ENCODE measurements around the gene ZDHHC7.

The ZDHHC7 gene

GRCh38 chr16:84933774-84934631 lies 77.3 kb downstream of the ZDHHC7 start:
- no peak for DNase-seq (ENCODE audit: low read depth)
- no peak for TF ChIP-seq CTCF (IDR thresholded peaks at IDR 0.05; ENCODE audit: insufficient read depth, low read depth, low read length, missing control alignments)

GRCh38 chr16:84932681-84933080 lies 78.7 kb downstream of the ZDHHC7 start:
- no peak overlapping the region for H3K4me3 ChIP-seq (ENCODE audit: low read length)
- TF ChIP-seq CTCF (IDR thresholded peaks at IDR 0.05; ENCODE audit: insufficient read depth, low read depth, low read length, missing control alignments), result no peak
- no peak for DNase-seq (ENCODE audit: low read depth)

More at GRCh38 chr16:84933774-84934631, 77.3 kb downstream of the ZDHHC7 start:
- H3K4me3 ChIP-seq (ENCODE audit: low read length), result no peak overlapping the region

- H3K4me3 ChIP-seq (ENCODE audit: low read length), result no peak overlapping the region
- TF ChIP-seq CTCF (IDR thresholded peaks at IDR 0.05; ENCODE audit: insufficient read depth, low read depth, low read length, missing control alignments), result no peak
- no peak for DNase-seq (ENCODE audit: low read depth)
Observed at GRCh38 chr16:84931506-84931905, 79.8 kb downstream of the ZDHHC7 start.

- no peak overlapping the region for H3K4me3 ChIP-seq (ENCODE audit: low read length)
- DNase-seq (ENCODE audit: low read depth), result no peak
- no peak for TF ChIP-seq CTCF (IDR thresholded peaks at IDR 0.05; ENCODE audit: insufficient read depth, low read depth, low read length, missing control alignments)
Observed at GRCh38 chr16:84931107-84931494, 80.2 kb downstream of the ZDHHC7 start.

GRCh38 chr16:84930298-84931106 lies 80.8 kb downstream of the ZDHHC7 start:
- H3K4me3 ChIP-seq (ENCODE audit: low read length), result no peak overlapping the region
- no peak for TF ChIP-seq CTCF (IDR thresholded peaks at IDR 0.05; ENCODE audit: insufficient read depth, low read depth, low read length, missing control alignments)
- no peak for DNase-seq (ENCODE audit: low read depth)

- DNase-seq (ENCODE audit: low read depth), result no peak
- no peak for TF ChIP-seq CTCF (IDR thresholded peaks at IDR 0.05; ENCODE audit: insufficient read depth, low read depth, low read length, missing control alignments)
- no peak overlapping the region for H3K4me3 ChIP-seq (ENCODE audit: low read length)
Observed at GRCh38 chr16:84929421-84930297, 81.7 kb downstream of the ZDHHC7 start.

Data from epithelial cell of esophagus (primary cell).